Left lung (tissue), 10 donors: Measurements from ENCODE around the gene OTOG. TPM values are rescaled to one million over a fixed set of nuclear protein-coding genes. Genes with fewer than 3 reads are reported as not detected.

Experiments used
- ATAC-seq: fragments of 200-7000 bp; cut with Tn5 transposase; one replicate; pipeline ENCODE4 v1.9.1; 2020; ENCODE audit warnings: moderate library complexity
- DNase-seq, 4 donors: peaks; one replicate each; pipeline ENCODE4 v3.0.0-alpha.2; 2013 to 2020
- H3K27ac ChIP-seq, 2 donors: fragments of 200-600 bp; sonication (generic) in 1 of 2; one replicate each; pipeline versions ENCODE4 v1.5.0 to v1.8.0; 2020 to 2021
- H3K27me3 ChIP-seq, 2 donors: fragments of 200-600 bp; sonication (generic) in 1 of 2; one replicate each; pipeline versions ENCODE4 v1.5.0 to v1.8.0; 2020 to 2021
- H3K36me3 ChIP-seq, 2 donors: fragments of 200-600 bp; sonication (generic) in 1 of 2; one replicate each; pipeline versions ENCODE4 v1.5.0 to v1.8.0; 2020 to 2021
- H3K4me1 ChIP-seq, 2 donors: fragments of 200-600 bp; one replicate each; pipeline ENCODE4 v1.8.0; 2021
- H3K4me3 ChIP-seq, 2 donors: fragments of 200-600 bp; sonication (generic) in 1 of 2; one replicate each; pipeline versions ENCODE4 v1.5.0 to v1.8.0; 2020 to 2021; ENCODE audit warnings: mild to moderate bottlenecking in 1 of 2
- H3K9me3 ChIP-seq, 2 donors: fragments of 200-600 bp; sonication (generic) in 1 of 2; one replicate each; pipeline versions ENCODE4 v1.5.0 to v1.8.0; 2020 to 2021
- intact Hi-C, 2 donors: fragments of 100-400 bp; cut with DNase I; formaldehyde crosslinking; loops; one replicate each; pipeline versions ENCODE4 v1.11.2 to v1.14.2; 2022
- polyA plus RNA-seq, 6 donors: library from polyadenylated mRNA; unstranded; fragments of 120-200 nt; gene quantifications; one replicate each; pipeline ENCODE4 v1.2.1, GENCODE V29; 2013; ENCODE audit not compliant: insufficient read length in 6 of 6
- total RNA-seq, 2 donors: library from RNA; stranded (reverse); fragmentation: NEBNext Ultra II Directional; extraction: Animal tissue kit (Norgen Biotek cat#: 25700); gene quantifications; one replicate each; pipeline ENCODE4 v1.2.1, GENCODE V29; 2021
- TF ChIP-seq, protein P1 (sequence below), 2 donors: fragments of 200-600 bp; sonication (generic) in 1 of 2; IDR thresholded peaks; one replicate each; pipeline versions ENCODE4 v1.5.0 to v1.8.0; 2021; ENCODE audit warnings: antibody characterized with exemption in 2 of 2
- donor health status: DM: no; HTN: yes; CAD: no.
- donor health status: DM: no; HTN: no; CAD: no.

The OTOG gene
- total and polyA plus RNA-seq, 8 donors: 0.04 to 0.24 (median 0.11) TPM; not detected in 2

DNA sequence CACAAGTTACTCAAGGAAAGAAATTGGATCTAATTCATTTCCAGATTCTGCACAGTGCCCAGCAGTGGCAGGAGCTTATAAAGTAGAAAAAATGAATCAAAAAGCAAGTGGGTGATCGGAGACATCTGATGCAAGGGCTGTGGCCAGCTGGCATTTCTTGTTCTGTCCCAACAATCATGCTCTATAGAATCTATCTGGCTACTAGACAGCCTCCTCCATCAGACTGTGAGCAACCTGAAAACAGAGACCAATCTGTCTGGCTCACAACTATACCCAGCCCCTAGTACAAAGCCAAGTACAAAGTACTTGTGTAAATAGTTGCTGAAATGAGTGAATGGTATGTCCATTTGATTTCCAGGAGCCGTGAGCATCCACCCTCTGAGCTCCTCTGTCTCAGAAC, 14.3 kb upstream of the OTOG start:
- no peaks in the 10 kb centered on the region for H3K4me1 ChIP-seq
- H3K36me3 ChIP-seq: no peaks in the 10 kb centered on the region
- H3K4me3 ChIP-seq: no peak overlapping the region
- TF ChIP-seq, protein P1, sequence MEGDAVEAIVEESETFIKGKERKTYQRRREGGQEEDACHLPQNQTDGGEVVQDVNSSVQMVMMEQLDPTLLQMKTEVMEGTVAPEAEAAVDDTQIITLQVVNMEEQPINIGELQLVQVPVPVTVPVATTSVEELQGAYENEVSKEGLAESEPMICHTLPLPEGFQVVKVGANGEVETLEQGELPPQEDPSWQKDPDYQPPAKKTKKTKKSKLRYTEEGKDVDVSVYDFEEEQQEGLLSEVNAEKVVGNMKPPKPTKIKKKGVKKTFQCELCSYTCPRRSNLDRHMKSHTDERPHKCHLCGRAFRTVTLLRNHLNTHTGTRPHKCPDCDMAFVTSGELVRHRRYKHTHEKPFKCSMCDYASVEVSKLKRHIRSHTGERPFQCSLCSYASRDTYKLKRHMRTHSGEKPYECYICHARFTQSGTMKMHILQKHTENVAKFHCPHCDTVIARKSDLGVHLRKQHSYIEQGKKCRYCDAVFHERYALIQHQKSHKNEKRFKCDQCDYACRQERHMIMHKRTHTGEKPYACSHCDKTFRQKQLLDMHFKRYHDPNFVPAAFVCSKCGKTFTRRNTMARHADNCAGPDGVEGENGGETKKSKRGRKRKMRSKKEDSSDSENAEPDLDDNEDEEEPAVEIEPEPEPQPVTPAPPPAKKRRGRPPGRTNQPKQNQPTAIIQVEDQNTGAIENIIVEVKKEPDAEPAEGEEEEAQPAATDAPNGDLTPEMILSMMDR (IDR thresholded peaks at IDR 0.05): no peak
- no peak for ATAC-seq
- no peak for DNase-seq
- H3K27me3 ChIP-seq: peaks cover 0 to 16% of the 10 kb centered on the region in 2 donors
- intact Hi-C loops: no loop called here
- no peak overlapping the region for H3K27ac ChIP-seq
- H3K9me3 ChIP-seq: no peaks in the 10 kb centered on the region

DNA sequence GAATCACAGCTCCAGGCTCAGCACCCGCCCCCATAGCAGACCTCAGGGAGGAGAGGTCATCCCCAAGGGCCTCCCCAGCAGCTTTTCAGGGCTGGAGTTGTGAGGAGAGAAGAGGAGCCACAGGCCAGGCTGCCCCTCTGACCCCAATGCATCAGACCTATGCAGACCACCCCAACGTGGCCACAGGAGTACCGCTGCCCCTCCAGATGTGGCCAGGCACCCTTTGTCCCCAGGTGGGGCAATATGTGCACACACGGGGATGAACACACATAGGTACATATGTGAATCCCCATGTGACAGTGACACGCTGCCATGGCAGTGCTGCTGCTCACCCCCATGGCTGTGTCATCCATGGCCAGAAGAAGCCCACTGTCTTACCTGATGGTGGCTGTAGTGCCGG, 13.7 kb upstream of the OTOG start:
- H3K27me3 ChIP-seq: peaks cover 0 to 16% of the 10 kb centered on the region in 2 donors
- no peak for DNase-seq
- TF ChIP-seq, protein P1 (IDR thresholded peaks at IDR 0.05): no peak
- no peak overlapping the region for H3K27ac ChIP-seq
- no peaks in the 10 kb centered on the region for H3K36me3 ChIP-seq
- no peak overlapping the region for H3K4me3 ChIP-seq
- ATAC-seq: no peak
- H3K9me3 ChIP-seq: no peaks in the 10 kb centered on the region
- intact Hi-C loops: no loop called here
- no peaks in the 10 kb centered on the region for H3K4me1 ChIP-seq

DNA sequence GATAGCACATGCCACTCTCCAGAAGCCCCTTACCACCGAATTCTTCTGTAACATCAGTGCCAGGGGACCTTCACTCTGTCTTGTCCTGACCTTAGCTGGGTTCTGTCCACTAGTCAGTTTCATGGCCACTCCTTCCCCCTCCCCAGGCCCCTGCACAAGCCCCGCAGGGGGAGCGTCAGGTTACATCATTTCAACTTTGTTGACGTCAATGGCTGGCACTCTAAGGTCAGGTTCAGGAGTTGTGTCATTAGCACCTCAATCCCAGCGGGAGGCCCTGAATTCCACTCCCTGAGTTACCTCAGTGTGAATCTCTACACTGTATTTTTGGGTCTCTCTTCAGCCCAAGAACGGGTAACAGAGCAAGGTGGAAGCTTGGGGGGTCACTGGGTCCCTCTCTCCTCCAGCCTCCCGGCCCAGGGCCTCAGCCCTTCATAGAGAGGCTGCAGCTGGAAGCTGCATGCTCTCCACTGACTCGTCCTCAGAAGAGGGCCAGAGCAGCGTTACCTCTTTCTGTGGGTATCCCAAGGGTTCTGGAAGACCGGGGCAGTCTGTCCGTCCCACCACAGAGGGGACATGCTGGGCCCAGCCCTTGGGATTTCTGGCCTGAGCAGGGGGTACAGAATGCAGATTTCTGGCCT, 13.2 kb upstream of the OTOG start:
- no peak overlapping the region for H3K27ac ChIP-seq
- H3K36me3 ChIP-seq: no peaks in the 10 kb centered on the region
- DNase-seq (no peak), ATAC-seq (no peak)
- no peak overlapping the region for H3K4me3 ChIP-seq
- no peaks in the 10 kb centered on the region for H3K4me1 ChIP-seq
- TF ChIP-seq, protein P1 (IDR thresholded peaks at IDR 0.05): no peak
- no peaks in the 10 kb centered on the region for H3K9me3 ChIP-seq
- intact Hi-C loops: no loop called here
- H3K27me3 ChIP-seq: peaks cover 0 to 16% of the 10 kb centered on the region in 2 donors

DNA sequence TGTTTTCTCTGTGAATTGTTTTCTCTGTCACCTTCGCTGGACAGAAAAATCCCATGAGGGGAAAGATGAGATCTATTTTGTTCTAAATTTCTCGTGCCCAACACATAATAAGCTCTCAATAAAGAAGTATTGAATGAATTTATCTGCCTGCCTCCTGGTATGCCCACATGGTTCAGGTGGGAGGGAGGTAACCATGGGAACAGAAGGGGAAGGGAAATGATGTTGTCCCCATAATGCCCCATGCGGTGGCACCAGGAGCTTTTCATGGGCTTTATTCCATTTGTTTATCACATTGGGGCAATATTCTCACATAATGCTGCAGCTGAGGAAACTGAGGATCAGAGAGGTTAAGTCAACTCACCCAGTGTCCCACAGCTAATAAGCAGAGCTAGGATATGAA, 11.6 kb upstream of the OTOG start:
- intact Hi-C loops: no loop called here
- H3K9me3 ChIP-seq: no peaks in the 10 kb centered on the region
- ATAC-seq (no peak), DNase-seq (no peak)
- peaks cover 0 to 5% of the 10 kb centered on the region in 2 donors for H3K27me3 ChIP-seq
- H3K36me3 ChIP-seq: no peaks in the 10 kb centered on the region
- H3K4me3 ChIP-seq: no peak overlapping the region
- H3K27ac ChIP-seq: no peak overlapping the region
- TF ChIP-seq, protein P1 (IDR thresholded peaks at IDR 0.05): no peak
- H3K4me1 ChIP-seq: no peaks in the 10 kb centered on the region

DNA sequence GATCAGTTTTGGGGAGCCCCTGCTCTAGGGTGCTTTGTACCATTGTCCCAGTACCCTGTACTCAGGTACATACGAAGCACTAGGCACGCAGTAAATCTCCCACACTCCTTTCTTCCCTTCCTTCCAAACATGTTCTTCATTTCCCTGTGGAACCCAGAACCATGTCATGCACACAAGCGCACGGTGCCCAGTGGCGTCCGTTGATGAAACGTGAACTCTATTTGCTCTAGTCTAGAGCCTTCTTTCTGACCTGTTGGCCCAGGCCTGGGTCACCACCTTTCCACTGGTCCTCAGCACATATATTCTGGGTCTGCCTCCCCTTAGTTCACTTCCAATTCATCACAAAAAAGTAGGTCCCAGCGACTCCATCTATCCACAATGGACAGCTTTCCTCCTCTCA, 9.8 kb upstream of the OTOG start:
- Histone ChIP-seq H3K27ac (no peak overlapping the region), H3K27me3 (peaks cover 0 to 5% of the 10 kb centered on the region in 2 donors), H3K36me3 (no peaks in the 10 kb centered on the region), H3K4me3 (no peak overlapping the region), H3K4me1 (no peaks in the 10 kb centered on the region), H3K9me3 (no peaks in the 10 kb centered on the region)
- DNase-seq: no peak
- intact Hi-C loops: no loop called here
- ATAC-seq: no peak
- TF ChIP-seq, protein P1 (IDR thresholded peaks at IDR 0.05): no peak
